GM23338 (cell line): ENCODE results near the gene AAMDC. TPM values are rescaled to one million over a fixed set of nuclear protein-coding genes. Genes with fewer than 3 reads are reported as not detected.
A peak's percentile ranks its signal among the peaks of the same experiment; 100 is the strongest.

ENCODE experiments used
- ATAC-seq: fragments of 200-7000 bp; cut with Tn5 transposase; 3 replicates; pipeline ENCODE4 v1.9.1; 2020
- DNase-seq: peaks from one replicate; pipeline ENCODE4 v3.0.0-alpha.2; 2015; ENCODE audit warnings: low spot score
- H2AFZ ChIP-seq: fragments of 200-600 bp; sonication (generic); 2 replicates; pipeline ENCODE4 v1.8.0; 2016; ENCODE audit warnings: antibody characterized with exemption, mild to moderate bottlenecking, moderate library complexity
- H3F3A ChIP-seq: fragments of 200-600 bp; sonication (generic); replicated peaks from 2 replicates; pipeline ENCODE4 v1.8.0; 2017; ENCODE audit warnings: antibody characterized with exemption, mixed run types, low read depth
- H3K27ac ChIP-seq: fragments of 200-600 bp; sonication (generic); 2 replicates; pipeline ENCODE4 v1.6.1; 2016; ENCODE audit warnings: low read depth
- H3K27me3 ChIP-seq: fragments of 200-600 bp; sonication (generic); 2 replicates; pipeline ENCODE4 v1.8.0; 2016; ENCODE audit warnings: mild to moderate bottlenecking, mixed run types, moderate library complexity; ENCODE audit not compliant: insufficient read depth
- H3K36me3 ChIP-seq: fragments of 200-600 bp; sonication (generic); 2 replicates; pipeline ENCODE4 v1.8.0; 2016; ENCODE audit warnings: mild to moderate bottlenecking; ENCODE audit not compliant: insufficient read depth
- H3K4me1 ChIP-seq: fragments of 200-600 bp; sonication (generic); 2 replicates; pipeline ENCODE4 v1.8.0; 2016; ENCODE audit warnings: mild to moderate bottlenecking, moderate library complexity; ENCODE audit not compliant: insufficient read depth
- H3K4me2 ChIP-seq: fragments of 200-600 bp; sonication (generic); 2 replicates; pipeline ENCODE4 v1.7.1; 2017; ENCODE audit warnings: mixed run types
- H3K4me3 ChIP-seq: fragments of 200-600 bp; sonication (generic); 2 replicates; pipeline ENCODE4 v1.6.1; 2016; ENCODE audit warnings: mixed run types
- H3K79me2 ChIP-seq: fragments of 200-600 bp; sonication (generic); replicated peaks from 2 replicates; pipeline ENCODE4 v1.8.0; 2017; ENCODE audit warnings: mild to moderate bottlenecking; ENCODE audit not compliant: insufficient read depth
- H3K9me2 ChIP-seq: fragments of 200-600 bp; sonication (generic); 2 replicates; pipeline ENCODE4 v1.8.0; 2017; ENCODE audit not compliant: insufficient read depth
- H4K20me1 ChIP-seq: fragments of 200-600 bp; sonication (generic); replicated peaks from 2 replicates; pipeline ENCODE4 v1.8.0; 2017; ENCODE audit warnings: mild to moderate bottlenecking; ENCODE audit not compliant: insufficient read depth
- H3K27ac Mint-ChIP-seq: 2 replicates; pipeline ENCODE4 v1.8.0; 2020; ENCODE audit warnings: inconsistent platforms, mild to moderate bottlenecking, moderate library complexity, mixed read lengths
- H3K27me3 Mint-ChIP-seq: 3 replicates; pipeline ENCODE4 v1.8.0; 2022; ENCODE audit warnings: low read depth, mild to moderate bottlenecking, moderate library complexity, mixed read lengths, inconsistent platforms; ENCODE audit not compliant: insufficient read depth, poor library complexity
- H3K36me3 Mint-ChIP-seq: 3 replicates; pipeline ENCODE4 v1.8.0; 2021; ENCODE audit warnings: low read depth, mild to moderate bottlenecking, inconsistent platforms, moderate library complexity, mixed read lengths
- H3K4me1 Mint-ChIP-seq: 3 replicates; pipeline ENCODE4 v1.8.0; 2020; ENCODE audit warnings: mild to moderate bottlenecking, inconsistent platforms, mixed read lengths
- H3K4me3 Mint-ChIP-seq: 3 replicates; pipeline ENCODE4 v1.8.0; 2021; ENCODE audit warnings: moderate library complexity, mild to moderate bottlenecking, inconsistent platforms, mixed read lengths
- H3K9me3 Mint-ChIP-seq: 3 replicates; pipeline ENCODE4 v1.8.0; 2020; ENCODE audit warnings: moderate library complexity, mild to moderate bottlenecking, inconsistent platforms, mixed read lengths
- CREB1 ChIP-seq: fragments of 250-450 bp; sonication (Bioruptor Pico); IDR thresholded peaks from 2 replicates; pipeline ENCODE4 v1.5.0; 2020; ENCODE audit warnings: low read depth, mild to moderate bottlenecking, moderate library complexity
- ETS1 ChIP-seq: IDR thresholded peaks from 2 replicates; pipeline ENCODE4 v1.6.1; 2016; ENCODE audit warnings: antibody characterized with exemption
- NANOG ChIP-seq: IDR thresholded peaks from 2 replicates; pipeline ENCODE4 v1.6.1; 2016; ENCODE audit warnings: antibody characterized with exemption, borderline replicate concordance
- POLR2AphosphoS5 ChIP-seq: IDR thresholded peaks from 2 replicates; pipeline ENCODE4 v1.6.1; 2016; ENCODE audit warnings: antibody characterized with exemption, low read depth
- REST ChIP-seq: IDR thresholded peaks from one replicate; pipeline ENCODE4 v1.6.1; 2018; ENCODE audit warnings: antibody characterized with exemption; ENCODE audit not compliant: unreplicated experiment
- STAT1 ChIP-seq: IDR thresholded peaks from one replicate; pipeline ENCODE4 v1.6.1; 2016; ENCODE audit warnings: antibody characterized with exemption; ENCODE audit not compliant: unreplicated experiment
- ZNF114 ChIP-seq: fragments of 250-450 bp; sonication (Bioruptor Pico); IDR thresholded peaks from 2 replicates; pipeline ENCODE4 v1.5.0; 2020; ENCODE audit warnings: mild to moderate bottlenecking, moderate library complexity
- ZNF331 ChIP-seq: fragments of 250-450 bp; sonication (Bioruptor Pico); IDR thresholded peaks from 2 replicates; pipeline ENCODE4 v1.5.0; 2020; ENCODE audit warnings: low read depth, mild to moderate bottlenecking, moderate library complexity
- ZNF462 ChIP-seq: fragments of 250-450 bp; sonication (Bioruptor Pico); IDR thresholded peaks from 2 replicates; pipeline ENCODE4 v1.5.0; 2020; ENCODE audit warnings: mild to moderate bottlenecking, moderate library complexity
- polyA plus RNA-seq: library from polyadenylated mRNA; unstranded; fragments of >200 nt; fragmentation: Nextera tagmentation; extraction: Ambion mirVana; gene quantifications from 2 replicates; pipeline ENCODE4 v1.2.1, GENCODE V29; 2016
- total RNA-seq: library from RNA; depleted of rRNA; stranded (reverse); fragments of >200 nt; shearing (Covaris generic); gene quantifications from 2 replicates; pipeline ENCODE4 v1.2.3, GENCODE V29; 2014

The AAMDC gene
- total and polyA plus RNA-seq, 2 experiments from 2014 or later = 5.3 to 50.2 TPM

DNA sequence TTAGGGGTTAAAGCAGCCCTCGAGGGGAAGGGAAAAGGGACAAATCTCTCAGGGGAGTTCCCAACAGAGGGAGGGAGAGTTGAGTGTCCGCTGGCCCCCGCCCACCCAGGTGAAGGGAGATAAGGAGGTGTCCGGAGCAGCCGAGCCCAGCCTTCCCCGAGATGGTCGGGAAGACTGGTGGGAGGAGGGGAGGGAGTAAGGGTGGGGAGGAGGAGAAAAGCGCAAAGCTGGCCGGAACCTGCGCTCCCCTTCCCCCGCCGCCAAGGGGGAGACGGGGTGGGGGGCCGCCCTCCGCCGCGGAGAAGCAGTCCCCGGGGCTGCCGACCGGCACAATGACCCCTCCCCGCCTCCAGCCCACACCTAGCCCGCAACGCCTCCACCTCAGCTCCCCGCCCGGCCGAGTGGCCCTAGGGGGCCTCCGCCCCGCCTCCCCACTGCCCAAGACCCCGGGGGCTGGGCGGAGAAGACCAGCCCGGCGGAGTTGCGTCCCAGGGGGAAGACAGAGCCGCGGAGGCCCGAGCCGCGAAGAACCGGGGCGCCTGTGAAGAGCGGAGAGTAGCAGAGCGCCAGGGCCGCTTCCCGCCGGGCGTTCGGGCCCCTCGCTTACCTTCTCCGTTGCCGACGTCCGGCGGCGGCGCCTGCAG is 901 bp upstream of the AAMDC start (continued):
- TF ChIP-seq ZNF462 (no peak), POLR2AphosphoS5 (no peak), STAT1 (no peak)

GRCh38 chr11:77821349-77821851 is 456 bp downstream of the AAMDC start:
- Histone ChIP-seq H3K9me2 (no peaks in the 10 kb centered on the region), H3K27me3 (no peaks in the 10 kb centered on the region), H3K36me3 (no peaks in the 10 kb centered on the region), H3F3A (peaks cover 7% of the 10 kb centered on the region), H3K4me3 (peak overlapping the region; percentile 87), H2AFZ (peak overlapping the region; percentile 93), H4K20me1 (peaks cover 24% of the 10 kb centered on the region), H3K27ac (peak overlapping the region; percentile 73; the same call in 1 of the 2 replicates), H3K79me2 (peaks cover 28% of the 10 kb centered on the region), H3K4me1 (peaks cover 27% of the 10 kb centered on the region), H3K4me2 (peak overlapping the region; percentile 95)
- peak overlapping the region; percentile 82 for H3K27ac Mint-ChIP-seq
- no peaks in the 10 kb centered on the region for H3K9me3 Mint-ChIP-seq
- H3K4me3 Mint-ChIP-seq = peak overlapping the region; percentile 96
- DNase-seq (peak; percentile 67), ATAC-seq (peak; percentile 17)
- peaks cover 9% of the 10 kb centered on the region for H3K4me1 Mint-ChIP-seq
- H3K36me3 Mint-ChIP-seq = peaks cover 3% of the 10 kb centered on the region; the same call in 2 of the 3 replicates
- peaks cover 16% of the 10 kb centered on the region for H3K27me3 Mint-ChIP-seq
- no peak for TF ChIP-seq STAT1
- no peak for TF ChIP-seq CREB1 (CRISPR knock-in tag)
- no peak for TF ChIP-seq ZNF331
- no peak for TF ChIP-seq ZNF114 (CRISPR knock-in tag)
- TF ChIP-seq REST = no peak
- no peak for TF ChIP-seq NANOG
- no peak for TF ChIP-seq ETS1
